HG02852 (cell line): ENCODE data around the gene OGFOD3.
"Not testable (repeated sequence)": the region's sequence is repeated elsewhere in the genome, so short reads cannot be mapped to it uniquely, and the experiment has no call there.

Source experiments
- ATAC-seq: cut with Tn5 transposase; IDR thresholded peaks from one replicate; pipeline ENCODE4 v1.9.1; 2021; ENCODE audit warnings: mild to moderate bottlenecking, moderate library complexity; ENCODE audit not compliant: unreplicated experiment

OGFOD3 gene

DNA sequence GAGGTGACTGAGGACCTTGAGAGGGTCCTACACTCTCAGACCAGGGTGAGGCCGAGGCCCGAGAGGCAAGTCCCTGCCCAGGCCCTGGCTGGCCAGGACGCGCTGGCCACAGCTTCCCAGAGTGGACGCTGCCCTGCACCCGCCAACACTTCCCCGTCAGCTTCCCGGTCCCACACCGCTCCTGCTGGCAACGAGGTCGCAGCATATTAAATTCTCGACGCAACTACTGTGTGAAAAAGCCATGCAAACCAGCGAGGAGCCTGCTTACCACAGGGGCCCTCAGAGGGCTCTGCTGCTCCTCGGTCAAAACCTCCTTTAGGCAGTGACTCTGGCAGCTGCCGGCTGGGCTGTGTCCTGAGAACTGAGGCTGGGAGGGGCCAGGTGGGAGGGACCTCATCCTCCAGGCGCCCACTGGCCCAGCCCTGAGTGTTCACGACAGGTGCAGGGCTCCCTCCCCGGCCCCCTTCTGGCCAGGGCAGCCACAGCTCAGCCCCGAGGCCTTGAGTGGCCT lies 61.5 kb downstream of the OGFOD3 start:
- ATAC-seq, result no peak

DNA sequence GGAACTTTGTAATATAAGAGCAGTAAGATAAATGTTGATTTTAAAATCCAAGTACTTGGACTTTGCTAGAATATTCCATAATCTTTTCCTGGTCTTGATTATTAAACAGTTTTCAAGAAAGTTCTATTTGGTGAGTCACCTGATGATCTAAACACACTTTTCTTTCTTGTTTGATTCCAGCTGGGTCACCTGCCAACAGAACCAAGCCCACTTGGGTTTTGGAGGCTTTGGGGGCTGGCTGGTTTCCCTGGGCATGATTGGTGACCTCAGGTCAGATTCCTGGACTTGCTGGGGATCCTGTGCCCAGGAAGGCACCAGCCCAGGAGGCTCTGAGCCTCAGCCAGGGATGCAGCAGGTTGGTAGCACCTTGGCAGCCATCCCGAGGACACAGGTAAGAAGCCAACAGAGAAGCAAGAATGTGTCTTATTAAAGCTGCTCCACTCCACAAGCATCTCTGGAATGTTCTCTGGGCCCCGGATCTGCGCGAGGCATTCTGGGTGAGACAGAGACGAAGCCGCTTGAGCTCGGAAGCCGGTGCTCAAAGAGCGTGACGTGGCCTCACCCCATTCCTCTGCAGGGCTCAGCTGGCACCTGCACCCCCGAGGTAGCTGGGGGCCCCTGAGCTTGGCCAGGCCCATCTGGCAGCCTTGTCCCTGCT lies 62.5 kb downstream of the OGFOD3 start:
- ATAC-seq, result no peak

DNA sequence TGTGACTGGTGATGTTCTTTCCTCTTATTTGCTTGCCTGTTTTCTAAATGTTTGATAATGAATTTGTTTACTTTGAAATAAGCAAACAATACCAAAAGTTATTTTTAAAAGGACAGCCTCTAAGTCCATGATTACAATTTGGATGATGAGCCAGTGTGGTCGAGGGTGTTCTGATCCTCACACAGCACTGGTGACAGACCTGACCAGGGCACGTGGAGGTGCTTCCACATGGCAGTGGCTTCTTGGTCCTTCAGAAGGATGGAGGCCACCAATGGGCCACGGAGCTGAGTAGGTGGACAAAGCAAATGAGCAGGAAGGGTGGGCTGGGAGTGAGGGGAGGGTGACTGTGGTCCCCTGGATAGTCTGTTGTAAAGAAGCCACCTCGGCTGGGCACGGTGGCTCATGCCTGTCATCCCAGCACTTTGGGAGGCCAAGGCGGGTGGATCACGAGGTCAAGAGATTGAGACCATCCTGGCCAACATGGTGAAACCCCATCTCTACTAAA lies 63.5 kb downstream of the OGFOD3 start:
- no peak for ATAC-seq

DNA sequence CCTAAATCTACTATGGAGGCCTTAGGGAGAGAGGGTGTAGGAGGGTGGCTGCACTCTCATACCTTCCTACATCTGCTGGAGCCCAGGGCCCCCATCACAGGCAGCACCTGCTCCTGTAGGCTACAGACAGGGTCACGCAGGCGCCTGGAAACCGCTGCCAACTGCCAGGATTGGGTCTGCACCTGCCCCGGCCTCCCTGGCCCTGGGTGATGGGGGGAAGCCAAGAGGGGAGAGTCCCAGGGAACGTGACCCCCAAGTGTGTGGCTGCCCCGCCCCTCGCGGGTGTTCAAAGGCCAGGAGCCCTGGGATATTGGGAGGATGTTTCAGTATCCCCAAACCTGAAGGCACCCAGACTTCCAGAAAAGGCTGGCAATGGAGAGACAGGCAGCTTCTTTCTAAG lies 64.9 kb downstream of the OGFOD3 start:
- no peak for ATAC-seq

DNA sequence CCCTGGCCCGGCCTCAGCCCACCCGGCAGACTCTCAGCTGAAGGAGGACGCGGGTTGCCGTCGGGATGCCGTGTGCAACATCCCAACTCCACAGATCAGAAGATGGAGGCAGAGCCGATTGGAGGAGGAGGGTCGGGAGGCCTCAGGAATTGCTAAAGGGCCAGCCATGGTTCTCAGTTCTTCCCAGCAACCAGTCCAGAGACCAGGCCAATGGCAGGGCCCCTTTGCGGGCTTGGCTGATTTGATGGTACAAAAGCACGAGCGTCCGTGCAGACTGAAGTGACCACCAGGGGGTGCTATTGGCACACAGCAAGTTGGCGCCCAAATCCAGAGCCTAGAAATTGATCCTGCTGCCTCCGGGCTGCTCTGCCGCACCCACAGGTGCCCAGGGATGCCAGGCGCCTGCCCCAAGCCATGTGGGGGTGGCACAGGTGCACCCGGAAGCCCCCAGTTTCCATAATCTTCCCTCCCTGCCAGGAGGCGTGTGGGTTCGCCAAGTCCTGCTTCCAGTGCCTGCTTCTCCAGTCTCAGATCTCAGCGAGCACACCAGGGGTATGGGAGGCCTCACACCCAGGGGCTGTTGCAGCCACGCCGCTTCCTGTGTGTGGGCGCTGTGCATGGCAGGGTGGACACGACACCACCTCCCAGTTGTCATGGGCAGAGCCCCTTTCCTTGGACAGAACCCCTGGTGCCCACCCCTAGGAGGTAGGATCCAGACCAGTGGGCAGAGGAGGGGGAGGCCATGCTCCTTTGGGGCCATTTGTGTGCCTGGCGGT lies 66.5 kb downstream of the OGFOD3 start:
- no peak for ATAC-seq

DNA sequence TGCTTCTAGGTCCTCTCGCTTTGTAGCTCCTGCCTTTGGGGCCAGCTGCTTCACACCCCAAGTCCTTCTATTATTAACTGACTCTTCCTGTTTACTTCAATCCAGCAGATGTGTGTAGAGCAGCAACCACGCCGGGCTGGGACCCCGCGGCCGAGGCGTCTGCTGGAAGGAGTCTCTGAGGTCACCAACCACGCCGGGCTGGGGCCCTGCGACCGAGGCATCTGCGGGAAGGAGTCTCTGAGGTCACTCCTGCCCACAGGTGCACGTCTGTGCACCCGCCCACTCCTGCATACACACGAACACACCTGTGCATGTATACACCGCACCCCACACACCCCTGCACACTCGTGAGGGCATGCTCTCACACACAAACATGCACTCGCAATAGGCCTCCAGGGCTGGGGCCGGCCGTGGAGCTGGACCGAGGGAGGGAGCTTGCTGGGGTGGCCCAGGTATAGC lies 67.1 kb downstream of the OGFOD3 start:
- no peak for ATAC-seq

DNA sequence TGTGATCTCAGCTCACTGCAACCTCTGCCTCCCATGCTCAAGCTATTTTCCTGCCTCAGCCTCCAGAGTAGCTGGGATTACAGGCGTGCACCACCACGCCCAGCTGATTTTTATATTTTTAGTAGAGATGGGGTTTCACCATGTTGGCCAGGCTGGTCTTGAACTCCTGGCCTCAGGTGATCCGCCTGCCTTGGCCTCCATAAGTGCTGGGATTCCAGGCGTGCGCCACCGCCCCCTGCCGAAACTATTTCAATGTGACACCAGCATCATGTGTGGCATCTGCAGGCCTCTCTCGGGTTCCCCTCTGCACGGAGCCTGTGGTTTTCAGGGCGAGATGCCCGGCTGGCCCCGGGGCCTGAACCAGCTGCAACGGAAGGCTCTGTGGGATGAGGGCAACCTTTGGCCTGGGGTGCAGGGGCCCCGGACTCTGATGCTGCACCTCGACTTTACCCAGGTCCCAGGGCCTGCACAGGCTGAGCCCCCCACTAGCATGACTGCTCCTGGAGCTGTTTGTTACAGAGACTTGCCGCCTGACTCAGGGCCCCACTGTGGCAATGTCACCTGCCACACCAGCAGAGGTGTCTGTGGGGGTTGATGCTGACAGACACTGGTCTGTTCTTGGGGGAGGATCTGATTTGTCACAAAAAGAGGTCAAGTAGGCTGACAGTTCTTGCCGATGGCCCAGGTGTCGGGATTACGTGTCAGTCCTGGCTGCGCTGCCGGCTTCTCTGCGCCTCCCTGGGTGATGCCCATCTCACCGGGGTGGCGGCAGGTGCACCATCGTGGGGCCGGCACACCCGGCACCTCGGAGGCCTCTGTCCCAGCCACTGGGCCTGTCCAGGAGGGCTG lies 68.0 kb downstream of the OGFOD3 start:
- no peak for ATAC-seq

DNA sequence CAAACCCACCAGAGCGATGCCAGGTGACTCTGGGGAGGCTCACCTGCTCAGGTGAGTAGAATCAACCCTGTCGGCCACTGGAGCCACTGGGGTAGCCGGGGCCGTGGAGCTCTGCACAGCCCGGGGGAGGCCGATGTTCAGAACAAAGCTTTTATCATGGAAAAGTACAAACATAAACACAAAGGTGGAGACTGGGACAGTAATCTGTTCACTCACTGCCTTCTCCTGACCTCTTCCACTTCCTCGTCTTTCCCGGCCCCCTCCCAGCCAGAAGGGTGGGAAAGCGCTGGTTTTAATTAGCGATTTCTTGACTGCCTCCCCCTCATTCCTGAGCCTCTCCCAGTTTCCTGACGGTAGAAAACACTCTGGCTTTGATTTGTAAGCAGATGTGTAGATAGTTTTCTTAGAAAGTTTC lies 69.1 kb downstream of the OGFOD3 start:
- ATAC-seq, result no peak

DNA sequence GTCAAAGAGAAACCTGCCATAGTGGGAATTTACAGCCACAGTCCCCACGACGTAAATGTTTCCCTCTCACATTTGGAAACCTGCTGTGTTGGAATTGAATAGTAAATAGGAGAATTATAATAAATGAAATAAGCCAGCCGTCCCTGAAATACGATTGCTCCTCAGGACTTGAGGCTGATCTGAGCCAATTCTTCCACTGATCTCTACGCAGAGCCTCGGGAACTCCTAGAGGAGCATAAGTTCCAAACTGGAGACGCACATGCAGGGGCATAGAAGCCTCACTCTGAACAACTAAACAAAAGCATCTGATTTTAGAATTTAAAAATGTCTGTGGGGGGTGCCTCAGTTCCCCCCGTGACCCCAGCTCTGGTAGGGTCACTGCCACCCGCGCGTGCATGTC lies 69.5 kb downstream of the OGFOD3 start:
- no peak for ATAC-seq

DNA sequence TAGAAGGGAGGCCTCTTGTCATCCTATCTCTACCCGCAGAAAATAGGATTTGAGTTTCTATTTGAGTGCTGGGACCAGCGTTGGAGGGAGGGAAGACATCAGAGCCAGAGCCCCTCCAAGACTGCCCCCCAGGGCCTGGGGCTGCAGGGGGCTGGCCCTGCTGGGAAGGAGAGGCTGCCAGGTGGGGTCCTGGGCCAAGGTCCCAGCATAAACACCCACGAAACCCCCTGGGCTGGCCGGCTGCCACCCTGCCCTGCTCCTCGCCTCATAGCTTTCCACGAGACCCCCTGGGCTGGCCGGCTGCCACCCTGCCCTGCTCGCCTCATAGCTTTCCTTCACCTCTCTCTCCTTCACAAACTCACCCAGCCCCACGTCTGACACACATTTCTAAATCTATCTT lies 70.0 kb downstream of the OGFOD3 start:
- ATAC-seq, result no peak

DNA sequence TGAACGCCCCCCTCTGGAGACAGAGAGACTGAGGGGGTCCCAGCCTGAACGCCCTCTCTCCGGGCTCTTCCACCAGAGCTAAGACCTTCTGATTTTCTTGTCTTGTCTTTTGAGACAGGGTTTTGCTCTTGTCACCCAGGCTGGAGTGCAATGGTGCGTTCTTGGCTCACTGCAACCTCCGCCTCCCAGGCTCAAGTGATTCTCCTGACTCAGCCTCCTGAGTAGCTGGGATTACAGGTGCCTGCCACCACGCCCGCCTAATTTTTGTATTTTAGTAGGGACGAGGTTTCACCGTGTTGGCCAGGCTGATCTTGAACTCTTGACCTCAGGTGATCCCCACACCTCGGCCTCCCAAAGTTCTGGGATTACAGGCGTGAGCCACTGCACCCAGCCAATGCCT lies 70.4 kb downstream of the OGFOD3 start:
- ATAC-seq, result not testable (repeated sequence)

DNA sequence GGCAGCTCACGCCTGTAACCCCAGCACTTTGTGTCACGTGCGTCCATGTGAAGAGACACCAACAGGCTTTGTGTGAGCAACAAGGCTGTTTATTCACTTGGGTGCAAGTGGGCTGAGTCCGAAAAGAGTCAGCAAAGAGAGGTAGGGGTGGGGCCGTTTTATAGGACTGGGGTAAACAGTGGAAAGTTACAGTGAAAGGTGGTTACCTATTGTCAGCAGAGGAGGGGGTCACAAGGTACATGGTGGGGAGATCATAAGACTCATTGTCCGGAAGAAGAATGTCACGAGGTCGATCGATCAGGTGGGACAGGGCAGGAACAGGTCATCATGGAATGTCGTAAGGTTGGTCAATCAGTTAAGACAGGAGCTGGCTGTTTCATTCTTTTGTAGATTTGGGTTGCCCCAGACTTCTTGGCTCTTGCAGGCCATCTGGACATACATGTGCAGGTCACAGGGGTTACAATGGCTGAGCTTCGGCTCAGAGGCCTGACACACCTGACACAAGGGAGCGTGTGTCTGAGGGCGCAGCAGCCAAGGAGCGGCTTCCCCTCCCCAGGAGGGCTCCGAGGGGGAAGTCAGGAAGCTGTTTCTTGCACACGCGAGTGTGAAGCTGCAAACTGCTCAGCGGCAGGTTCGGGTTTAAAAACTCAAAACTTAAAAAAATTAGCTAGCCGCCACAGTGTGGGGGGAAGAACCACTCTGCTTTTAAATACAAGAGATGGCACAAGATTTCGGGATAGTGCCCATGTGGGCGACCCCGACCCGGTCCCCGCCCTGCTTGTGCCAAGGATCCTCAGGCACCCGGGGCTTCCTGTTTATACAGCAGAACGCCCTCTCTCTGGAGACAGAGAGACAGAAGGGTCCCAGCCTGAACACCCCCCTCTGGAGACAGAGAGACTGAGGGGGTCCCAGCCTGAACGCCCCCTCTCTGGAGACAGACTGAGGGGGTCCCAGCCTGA lies 71.8 kb downstream of the OGFOD3 start:
- ATAC-seq, result no peak

DNA sequence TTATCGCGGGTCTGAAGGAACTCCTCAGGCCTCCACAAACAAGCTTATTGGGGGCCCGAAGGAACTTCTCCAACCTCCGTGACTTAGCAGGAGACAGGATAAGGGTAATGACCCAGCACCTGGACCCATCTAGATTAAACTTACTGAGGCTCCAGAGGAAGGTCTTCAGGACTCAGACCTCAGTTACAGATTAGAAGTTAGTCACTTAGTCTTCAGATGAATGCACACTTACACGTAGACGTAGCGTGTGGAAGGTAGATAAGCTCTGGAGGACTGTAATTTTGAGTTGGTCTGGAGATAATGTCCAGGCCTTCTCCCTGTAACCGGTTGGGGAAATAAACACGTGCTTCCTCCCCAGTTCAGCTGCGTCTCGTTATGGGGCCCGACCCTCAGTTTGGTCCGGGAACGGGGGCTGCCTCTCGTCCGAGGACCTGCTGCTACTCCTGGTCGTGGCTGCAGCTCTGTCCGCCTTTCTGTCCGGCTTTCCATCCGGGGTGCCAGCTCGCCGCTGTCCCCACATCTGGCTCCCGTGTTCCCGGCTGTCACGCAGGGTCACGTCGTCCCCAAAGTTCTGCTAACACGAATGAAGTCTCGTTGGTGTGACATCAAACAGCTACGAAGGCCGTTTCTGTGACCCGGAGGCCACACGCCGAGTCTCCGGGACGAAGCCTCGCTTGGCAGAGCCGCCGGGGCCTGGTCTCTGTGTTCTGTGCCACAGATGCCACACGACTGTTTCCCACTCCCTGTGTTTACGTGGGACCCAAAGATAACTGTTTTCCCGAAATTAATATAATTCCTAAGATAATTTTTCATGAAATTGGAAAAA lies 73.0 kb downstream of the OGFOD3 start:
- ATAC-seq, result no peak

DNA sequence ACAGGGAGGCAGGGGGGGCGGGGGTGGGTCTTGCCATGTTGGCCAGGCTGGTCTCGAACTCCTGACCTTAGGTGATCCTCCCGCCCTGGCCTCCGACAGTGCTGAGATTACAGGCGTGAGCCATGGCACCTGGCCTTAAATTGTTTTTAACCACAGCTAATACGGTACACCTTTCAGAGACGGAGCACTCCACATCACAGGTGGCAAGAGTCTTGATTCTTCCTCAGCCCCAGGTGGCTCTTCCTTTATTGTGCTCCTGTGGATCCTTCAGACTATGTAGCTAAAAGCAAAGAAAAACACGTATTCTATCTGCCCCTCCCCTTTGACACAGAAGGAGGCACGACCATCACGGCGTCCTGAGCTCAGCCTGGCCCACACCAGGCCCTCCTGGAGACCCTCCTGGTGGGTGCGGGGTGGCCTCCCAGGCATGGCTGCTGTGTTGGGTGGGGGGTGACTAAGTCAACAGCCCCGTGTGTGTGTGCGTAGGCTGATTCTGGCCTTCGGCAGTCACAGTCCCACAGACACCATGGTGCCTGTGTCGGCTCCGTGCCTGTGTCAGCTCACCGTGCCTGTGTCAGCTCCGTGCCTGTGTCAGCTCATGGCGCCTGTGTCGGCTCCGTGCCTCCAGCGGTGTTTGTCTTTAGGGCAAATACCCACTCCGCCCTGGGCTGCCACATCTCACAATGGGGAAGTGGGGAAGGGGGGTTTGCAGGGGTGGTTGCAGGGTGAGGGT lies 74.0 kb downstream of the OGFOD3 start:
- ATAC-seq, result no peak

DNA sequence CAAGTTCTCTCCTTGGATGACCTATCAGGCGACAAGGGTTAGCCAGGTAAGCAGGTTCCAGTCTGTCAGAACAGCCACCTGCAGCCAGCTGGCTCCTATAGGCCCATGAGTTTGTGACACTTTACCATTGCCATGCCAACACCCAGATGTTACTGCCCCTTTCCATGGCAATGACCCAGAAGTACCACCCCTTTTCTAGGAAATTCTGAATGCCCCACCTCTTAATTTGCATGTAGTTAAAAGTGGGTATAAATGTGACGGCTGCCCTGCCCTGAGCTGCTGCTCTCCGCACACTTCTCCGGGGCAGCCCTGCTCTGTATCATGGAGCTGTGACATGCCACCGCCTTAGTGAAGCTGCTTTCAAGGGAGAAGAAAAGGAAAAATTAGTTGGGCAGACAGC lies 74.8 kb downstream of the OGFOD3 start:
- no peak for ATAC-seq

DNA sequence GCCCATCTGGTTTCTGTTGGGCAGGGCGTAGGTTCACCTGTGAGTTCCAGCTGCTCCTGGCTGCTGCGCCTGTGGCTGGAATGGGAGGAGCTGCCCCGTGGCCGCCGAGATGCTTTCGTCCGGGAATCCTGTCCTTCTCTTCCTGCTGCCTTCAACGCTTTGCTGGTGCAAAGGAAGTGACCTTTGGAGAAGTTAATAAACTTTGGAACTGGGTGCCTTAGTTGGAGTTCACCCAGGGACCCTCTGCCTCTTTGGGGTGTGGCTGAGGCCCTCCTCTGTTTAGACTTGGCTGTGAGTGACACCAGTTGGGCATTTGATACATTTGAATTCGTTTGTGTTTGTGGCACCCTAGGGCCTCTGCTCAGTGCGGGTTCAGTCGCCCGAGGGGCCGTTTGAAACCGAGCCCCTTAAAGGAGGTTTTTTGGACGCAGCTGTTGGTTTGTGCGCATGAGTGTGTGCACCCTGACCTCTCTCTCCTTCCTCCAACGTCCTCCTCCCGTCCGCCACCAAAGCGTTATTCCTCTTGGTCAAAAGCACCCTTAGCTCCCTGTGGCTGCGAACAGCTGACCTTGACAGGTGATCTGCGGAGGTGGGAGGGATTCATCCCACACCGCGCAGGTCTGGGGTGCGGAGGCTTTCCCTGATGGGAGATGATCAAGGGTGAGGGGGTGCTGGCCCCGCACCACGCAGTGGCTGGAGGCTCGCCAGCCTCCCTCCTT lies 75.9 kb downstream of the OGFOD3 start:
- no peak for ATAC-seq

DNA sequence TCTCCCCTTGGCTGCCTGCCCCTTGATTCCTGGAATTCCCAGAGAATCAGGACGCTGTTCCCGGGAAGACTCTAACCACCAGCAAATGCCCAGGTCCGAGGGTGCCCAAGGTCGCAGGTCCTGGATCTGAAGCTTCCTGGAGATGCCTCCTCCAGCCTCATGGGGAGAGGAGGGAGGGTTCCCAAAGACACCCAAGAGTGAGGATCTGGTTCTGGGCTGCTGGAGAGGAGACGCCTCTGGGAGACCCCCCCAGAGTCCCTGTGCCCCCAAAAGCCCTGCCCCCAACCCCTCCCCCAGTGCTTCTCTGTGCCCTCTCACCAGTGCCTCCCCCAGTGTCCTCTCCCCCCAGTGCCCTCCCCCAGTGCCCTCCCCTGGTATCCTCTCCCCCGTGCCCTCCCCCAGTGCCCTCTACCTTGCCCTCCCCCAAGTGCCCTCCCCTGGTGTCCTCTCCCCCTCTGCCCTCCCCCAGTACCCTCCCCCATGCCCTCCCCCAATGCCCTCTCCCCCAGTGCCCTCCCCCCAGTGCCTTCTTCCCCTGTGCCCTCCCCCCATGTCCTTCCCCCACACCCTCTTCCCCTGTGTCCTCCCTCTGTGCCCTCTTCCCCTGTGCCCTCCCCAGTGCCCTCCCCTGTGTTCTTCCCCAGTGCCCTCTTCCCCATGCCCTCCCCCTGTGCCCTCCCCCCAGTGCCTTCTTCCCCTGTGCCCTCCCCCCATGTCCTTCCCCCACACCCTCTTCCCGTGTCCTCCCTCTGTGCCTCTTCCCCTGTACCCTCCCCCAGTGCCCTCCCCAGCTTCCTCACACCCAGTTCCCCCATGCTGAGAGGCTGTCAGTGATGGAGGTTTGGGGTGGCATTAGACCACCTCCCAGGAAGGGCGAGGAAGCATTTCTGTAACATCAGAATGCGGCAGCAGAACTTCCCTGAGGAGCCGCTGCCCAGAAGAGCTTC lies 78.5 kb downstream of the OGFOD3 start:
- ATAC-seq, result no peak
